GM11168 (cell line): ENCODE measurements around the gene KDM8.

Source experiments
- in situ Hi-C: fragments of 300-500 bp; cut with MboI; formaldehyde crosslinking; loops from one replicate; pipeline ENCODE4 v1.12.0; 2022; ENCODE audit warnings: low sequenced_read_pairs; ENCODE audit not compliant: unreplicated experiment

Gene KDM8

DNA sequence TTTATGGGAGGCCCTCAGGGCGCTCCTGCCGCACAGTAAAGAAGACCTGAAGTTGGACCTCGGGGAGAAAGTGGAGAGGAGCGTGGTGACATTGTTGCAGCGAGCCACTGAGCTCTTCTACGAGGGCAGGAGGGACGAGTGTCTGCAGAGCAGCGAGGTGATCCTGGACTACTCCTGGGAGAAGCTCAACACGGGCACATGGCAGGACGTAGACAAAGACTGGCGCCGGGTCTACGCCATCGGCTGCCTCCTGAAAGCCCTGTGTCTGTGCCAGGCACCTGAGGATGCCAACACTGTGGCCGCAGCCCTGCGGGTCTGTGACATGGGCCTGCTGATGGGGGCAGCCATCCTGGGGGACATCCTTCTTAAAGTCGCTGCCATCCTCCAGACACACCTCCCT lies 6.8 kb downstream of the KDM8 start:
- in situ Hi-C loops: no loop called here

GRCh38 chr16:27211026-27211425 lies 7.7 kb downstream of the KDM8 start:
- in situ Hi-C loops: no loop called here

GRCh38 chr16:27214084-27214961 lies 11.0 kb downstream of the KDM8 start:
- in situ Hi-C loops: no loop called here

DNA sequence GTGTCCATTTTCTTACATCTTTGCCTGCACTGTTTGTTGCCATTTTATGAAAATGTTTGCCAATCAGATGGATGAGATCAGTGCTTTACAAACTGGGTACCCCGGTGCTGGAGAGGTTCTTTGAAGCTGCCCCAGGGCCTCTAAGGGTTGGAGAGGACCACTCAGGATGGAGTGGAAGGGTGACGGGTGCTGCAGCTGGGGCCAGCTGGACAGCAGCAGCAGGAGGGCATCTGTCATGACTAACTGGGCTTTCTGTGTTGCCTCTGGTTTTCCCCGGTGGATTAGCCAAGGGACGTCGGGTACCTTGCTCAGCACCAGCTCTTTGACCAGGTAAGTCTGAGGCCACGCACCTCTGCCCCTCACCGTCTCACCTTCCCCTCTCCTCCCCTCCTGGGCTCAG lies 12.3 kb downstream of the KDM8 start:
- in situ Hi-C loops: no loop called here

GRCh38 chr16:27216297-27216885 lies 13.1 kb downstream of the KDM8 start:
- in situ Hi-C loops: no loop called here

- in situ Hi-C loops: no loop called here
Measured at GRCh38 chr16:27217256-27217655, 13.9 kb downstream of the KDM8 start.

DNA sequence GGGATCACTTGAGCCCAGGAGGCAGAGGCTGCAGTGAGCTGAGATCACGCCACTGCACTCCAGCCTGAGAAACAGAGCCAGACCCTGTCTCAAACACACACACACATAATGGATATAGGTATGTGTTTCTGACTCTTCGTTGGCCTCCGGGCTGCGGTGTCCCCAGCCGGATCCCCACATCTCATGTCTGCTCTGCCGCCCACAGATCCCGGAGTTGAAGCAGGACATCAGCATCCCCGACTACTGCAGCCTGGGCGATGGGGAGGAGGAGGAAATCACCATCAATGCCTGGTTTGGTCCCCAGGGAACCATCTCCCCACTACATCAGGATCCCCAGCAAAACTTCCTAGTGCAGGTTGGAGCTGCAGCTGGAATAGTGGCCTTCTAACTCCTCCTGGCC lies 15.4 kb downstream of the KDM8 start:
- in situ Hi-C loops: no loop called here

DNA sequence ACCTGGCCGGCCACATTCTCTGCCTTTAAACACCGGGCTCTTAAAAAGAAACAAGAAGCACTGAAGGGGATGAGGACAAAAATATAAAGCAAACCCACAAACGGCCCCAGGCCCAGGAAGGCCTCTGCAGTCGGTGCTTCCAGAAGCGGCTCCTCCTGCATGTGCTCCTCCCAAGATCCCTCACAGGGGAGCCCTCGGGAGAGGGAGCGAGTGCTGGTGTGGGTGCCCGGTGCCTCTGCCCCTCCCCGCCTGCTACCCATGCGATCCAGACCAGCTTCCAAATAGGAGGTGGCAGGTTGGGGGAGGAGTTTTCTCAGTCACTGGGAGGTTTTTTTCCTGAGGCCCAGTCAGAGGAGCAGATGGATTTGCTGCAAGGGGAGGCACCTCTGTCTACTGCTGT lies 15.8 kb downstream of the KDM8 start:
- in situ Hi-C loops: no loop called here

GRCh38 chr16:27220120-27220519 lies 16.8 kb downstream of the KDM8 start:
- in situ Hi-C loops: no loop called here

GRCh38 chr16:27220527-27220926 lies 17.2 kb downstream of the KDM8 start:
- in situ Hi-C loops: no loop called here

GRCh38 chr16:27220991-27221390 lies 17.7 kb downstream of the KDM8 start:
- in situ Hi-C loops: no loop called here

GRCh38 chr16:27221576-27222248 lies 18.4 kb downstream of the KDM8 start:
- in situ Hi-C loops: no loop called here

GRCh38 chr16:27222249-27223225 lies 19.2 kb downstream of the KDM8 start:
- in situ Hi-C loops: no loop called here

GRCh38 chr16:27223226-27223610 lies 19.9 kb downstream of the KDM8 start:
- in situ Hi-C loops: no loop called here

DNA sequence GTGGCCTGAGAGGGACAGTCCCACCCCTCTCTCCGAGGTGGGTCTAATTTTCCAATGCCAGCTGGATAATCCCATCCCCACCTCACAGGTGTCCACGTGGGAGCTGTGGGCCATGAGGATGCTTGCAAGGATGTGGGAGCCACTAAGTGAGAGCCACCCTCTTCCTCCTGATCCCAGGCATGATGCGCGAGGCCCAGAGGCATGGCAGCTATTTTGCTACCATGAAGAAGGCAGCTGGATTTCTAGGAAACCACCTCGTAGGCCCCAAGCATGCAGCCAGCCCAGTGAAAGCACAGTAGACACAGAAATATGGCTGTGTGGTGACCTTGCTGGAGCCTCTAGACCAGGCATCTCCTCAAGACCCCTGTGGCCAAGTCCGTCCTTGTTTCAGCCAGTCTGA lies 20.4 kb downstream of the KDM8 start:
- in situ Hi-C loops: no loop called here

- in situ Hi-C loops: no loop called here
Measured at GRCh38 chr16:27224271-27224737, 21.0 kb downstream of the KDM8 start.

DNA sequence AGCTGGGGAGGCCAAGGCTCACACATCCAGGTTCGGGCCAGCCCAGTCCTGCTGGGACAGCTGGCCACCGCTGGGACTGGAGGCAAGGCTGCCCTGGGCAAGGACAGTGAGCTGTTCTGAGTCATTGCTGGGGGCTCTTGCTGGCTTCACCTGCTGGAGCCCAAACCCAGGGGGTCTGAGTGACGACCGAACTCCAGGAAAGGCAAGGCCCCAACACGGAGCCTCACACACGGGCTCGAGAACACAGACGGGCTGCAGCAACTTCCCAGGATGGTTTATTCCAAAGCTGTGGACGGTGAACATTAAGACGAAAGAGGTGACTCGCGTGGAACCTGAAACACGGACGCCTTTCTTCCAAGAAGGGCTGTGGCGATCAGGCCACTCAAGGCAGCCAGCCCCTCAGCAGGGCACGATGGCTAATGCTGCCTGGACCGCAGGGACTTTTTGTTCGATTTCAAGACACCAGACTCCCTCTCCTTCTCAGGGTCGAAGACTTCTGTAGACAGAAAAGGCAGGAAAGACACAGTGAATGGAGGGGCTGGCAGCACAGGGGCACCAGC lies 21.5 kb downstream of the KDM8 start:
- in situ Hi-C loops: no loop called here

- in situ Hi-C loops: no loop called here
Measured at GRCh38 chr16:27225536-27226360, 22.4 kb downstream of the KDM8 start.

- in situ Hi-C loops: no loop called here
Measured at GRCh38 chr16:27226476-27226875, 23.1 kb downstream of the KDM8 start.
